GM19099 (cell line): ENCODE measurements around the gene WDFY2.

Experiments used
- POLR2A ChIP-seq: IDR thresholded peaks from 3 replicates; pipeline ENCODE4 v1.6.1; 2011; ENCODE audit warnings: low read depth; ENCODE audit not compliant: insufficient read length; ENCODE audit errors: extremely low read depth

Gene WDFY2

GRCh38 chr13:51769455-51770127 lies 185.3 kb downstream of the WDFY2 start:
- no peak for TF ChIP-seq POLR2A

GRCh38 chr13:51770160-51770559 lies 185.9 kb downstream of the WDFY2 start:
- no peak for TF ChIP-seq POLR2A

- TF ChIP-seq POLR2A, result no peak
Observed at GRCh38 chr13:51770681-51771417, 186.6 kb downstream of the WDFY2 start.

- no peak for TF ChIP-seq POLR2A
Observed at GRCh38 chr13:51771418-51772104, 187.3 kb downstream of the WDFY2 start.

GRCh38 chr13:51772105-51772455 lies 187.8 kb downstream of the WDFY2 start:
- no peak for TF ChIP-seq POLR2A

- no peak for TF ChIP-seq POLR2A
Observed at GRCh38 chr13:51772781-51773180, 188.5 kb downstream of the WDFY2 start.

GRCh38 chr13:51773515-51773914 lies 189.3 kb downstream of the WDFY2 start:
- TF ChIP-seq POLR2A, result no peak

- no peak for TF ChIP-seq POLR2A
Observed at GRCh38 chr13:51776179-51776578, 191.9 kb downstream of the WDFY2 start.

- no peak for TF ChIP-seq POLR2A
Observed at GRCh38 chr13:51777921-51778320, 193.7 kb downstream of the WDFY2 start.

- TF ChIP-seq POLR2A, result no peak
Observed at GRCh38 chr13:51778392-51778791, 194.1 kb downstream of the WDFY2 start.

GRCh38 chr13:51780099-51780498 lies 195.8 kb downstream of the WDFY2 start:
- no peak for TF ChIP-seq POLR2A

- TF ChIP-seq POLR2A, result no peak
Observed at GRCh38 chr13:51781246-51782022, 197.2 kb downstream of the WDFY2 start.

- TF ChIP-seq POLR2A, result no peak
Observed at GRCh38 chr13:51782026-51782710, 197.9 kb downstream of the WDFY2 start.

GRCh38 chr13:51783428-51784094 lies 199.3 kb downstream of the WDFY2 start:
- no peak for TF ChIP-seq POLR2A

GRCh38 chr13:51784097-51784496 lies 199.8 kb downstream of the WDFY2 start:
- TF ChIP-seq POLR2A, result no peak
